HG03439 (cell line): ENCODE data around the gene GCC1.
"Not testable (repeated sequence)": the region's sequence is repeated elsewhere in the genome, so short reads cannot be mapped to it uniquely, and the experiment has no call there.

Experiments
- ATAC-seq: cut with Tn5 transposase; IDR thresholded peaks from one replicate; pipeline ENCODE4 v1.9.1; 2021; ENCODE audit warnings: mild to moderate bottlenecking, moderate library complexity; ENCODE audit not compliant: unreplicated experiment

Gene GCC1

GRCh38 chr7:127589896-127590295 lies 4.5 kb upstream of the GCC1 start:
- ATAC-seq = no peak

- peak; percentile 11 for ATAC-seq
These were observed 3.5 kb upstream of the GCC1 start for GRCh38 chr7:127588697-127589482.

GRCh38 chr7:127588019-127588696 lies 2.8 kb upstream of the GCC1 start, which contains the start of gene ARF5:
TSS of gene ARF5 (plus strand) at chr7:127588411. CDS start at chr7:127588499, 88 bp downstream.
- peak; percentile 62 for ATAC-seq

GRCh38 chr7:127587663-127588018 lies 2.2 kb upstream of the GCC1 start:
- no peak for ATAC-seq

GRCh38 chr7:127586346-127586745 lies 950 bp upstream of the GCC1 start:
- no peak for ATAC-seq

GRCh38 chr7:127584648-127585043 lies 750 bp downstream of the GCC1 start:
- no peak for ATAC-seq

GRCh38 chr7:127582361-127582760 lies 3.0 kb downstream of the GCC1 start:
- no peak for ATAC-seq

- ATAC-seq = no peak
These were observed 3.7 kb downstream of the GCC1 start for GRCh38 chr7:127581716-127582115.

- no peak for ATAC-seq
These were observed 4.8 kb downstream of the GCC1 start for GRCh38 chr7:127580612-127581011.

GRCh38 chr7:127578711-127579275 lies 6.6 kb downstream of the GCC1 start:
- ATAC-seq = no peak

- ATAC-seq = no peak
These were observed 7.2 kb downstream of the GCC1 start for GRCh38 chr7:127578036-127578684.

- no peak for ATAC-seq
These were observed 13.5 kb downstream of the GCC1 start for GRCh38 chr7:127571741-127572505.

GRCh38 chr7:127568034-127568433 lies 17.4 kb downstream of the GCC1 start:
- ATAC-seq = not testable (repeated sequence)

GRCh38 chr7:127566242-127566641 lies 19.2 kb downstream of the GCC1 start:
- ATAC-seq = no peak

- no peak for ATAC-seq
These were observed 27.6 kb downstream of the GCC1 start for GRCh38 chr7:127557803-127558202.

GRCh38 chr7:127556404-127556803 lies 29.0 kb downstream of the GCC1 start:
- ATAC-seq = no peak

GRCh38 chr7:127551941-127552340 lies 33.5 kb downstream of the GCC1 start:
- ATAC-seq = no peak

- ATAC-seq = no peak
These were observed 35.1 kb downstream of the GCC1 start for GRCh38 chr7:127550247-127550646.

GRCh38 chr7:127546313-127546712 lies 39.1 kb downstream of the GCC1 start:
- ATAC-seq = no peak

GRCh38 chr7:127541548-127541947 lies 43.8 kb downstream of the GCC1 start:
- ATAC-seq = no peak

GRCh38 chr7:127540461-127540860 lies 44.9 kb downstream of the GCC1 start:
- not testable (repeated sequence) for ATAC-seq
